Measurements from ENCODE around the gene PLPPR2. TPM values are rescaled to one million over a fixed set of nuclear protein-coding genes. Genes with fewer than 3 reads are reported as not detected.

PLPPR2 gene
- total RNA-seq, 2 experiments from 2014 or later, result 8.2 TPM

DNA sequence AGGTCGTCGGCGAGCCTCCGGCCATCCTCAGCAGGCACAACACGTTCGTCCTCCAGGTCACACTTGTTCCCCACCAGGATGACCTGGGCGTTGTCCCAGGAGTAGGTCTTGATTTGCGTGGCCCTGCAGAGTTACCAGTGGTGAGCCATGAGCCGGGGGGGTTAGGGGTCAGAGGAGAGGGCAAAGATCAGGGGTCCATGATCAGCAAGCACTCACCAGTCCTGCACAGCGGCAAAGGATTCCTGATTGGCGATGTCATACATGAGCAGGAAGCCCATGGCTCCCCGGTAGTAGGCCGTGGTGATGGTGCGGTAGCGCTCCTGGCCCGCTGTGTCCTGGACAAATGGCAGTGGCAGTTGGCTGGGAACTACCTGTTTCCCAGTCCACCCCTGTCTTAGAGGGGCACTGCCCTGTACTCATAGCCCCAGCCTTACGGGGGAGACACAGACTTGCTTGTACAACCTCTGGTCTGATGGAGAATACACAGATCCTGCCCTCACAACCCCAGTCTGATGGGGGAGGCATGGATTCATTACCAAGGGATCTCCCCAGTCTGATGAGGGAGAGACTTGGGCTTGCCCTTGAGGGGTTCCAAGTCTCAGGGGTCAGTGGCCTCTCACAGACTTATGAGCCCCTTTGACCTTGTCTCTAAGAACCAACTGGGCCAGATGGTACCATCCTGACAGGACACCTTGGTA lies 19.6 kb upstream of the PLPPR2 start:
- H3K27ac ChIP-seq (ENCODE audit: low read depth in 1 of 2, low read length in 2 of 2), result no peak overlapping the region
- H3K4me1 ChIP-seq (ENCODE audit: insufficient read depth, low read length), result peaks cover 35% of the 10 kb centered on the region
- intact Hi-C loops (cut with DNase I, micrococcal nuclease), result no loop called here
- Mint-ChIP-seq H3K27ac (no peak overlapping the region), H3K9me3 (no peaks in the 10 kb centered on the region), H3K4me3 (no peak overlapping the region), H3K36me3 (ENCODE audit: low read depth) (peaks cover 44% of the 10 kb centered on the region), H3K4me1 (ENCODE audit: low read depth) (peaks cover 26% of the 10 kb centered on the region), H3K27me3 (no peaks in the 10 kb centered on the region)
- no peak overlapping the region for H3K4me3 ChIP-seq (ENCODE audit: low read length)
- DNase-seq (no peak), ATAC-seq (ENCODE audit: poor library complexity) (no peak)
- no peaks in the 10 kb centered on the region for H3K27me3 ChIP-seq (ENCODE audit: control insufficient read depth in 1 of 2, insufficient read depth in 2 of 2, low read length in 2 of 2)
- TF ChIP-seq, protein P1, sequence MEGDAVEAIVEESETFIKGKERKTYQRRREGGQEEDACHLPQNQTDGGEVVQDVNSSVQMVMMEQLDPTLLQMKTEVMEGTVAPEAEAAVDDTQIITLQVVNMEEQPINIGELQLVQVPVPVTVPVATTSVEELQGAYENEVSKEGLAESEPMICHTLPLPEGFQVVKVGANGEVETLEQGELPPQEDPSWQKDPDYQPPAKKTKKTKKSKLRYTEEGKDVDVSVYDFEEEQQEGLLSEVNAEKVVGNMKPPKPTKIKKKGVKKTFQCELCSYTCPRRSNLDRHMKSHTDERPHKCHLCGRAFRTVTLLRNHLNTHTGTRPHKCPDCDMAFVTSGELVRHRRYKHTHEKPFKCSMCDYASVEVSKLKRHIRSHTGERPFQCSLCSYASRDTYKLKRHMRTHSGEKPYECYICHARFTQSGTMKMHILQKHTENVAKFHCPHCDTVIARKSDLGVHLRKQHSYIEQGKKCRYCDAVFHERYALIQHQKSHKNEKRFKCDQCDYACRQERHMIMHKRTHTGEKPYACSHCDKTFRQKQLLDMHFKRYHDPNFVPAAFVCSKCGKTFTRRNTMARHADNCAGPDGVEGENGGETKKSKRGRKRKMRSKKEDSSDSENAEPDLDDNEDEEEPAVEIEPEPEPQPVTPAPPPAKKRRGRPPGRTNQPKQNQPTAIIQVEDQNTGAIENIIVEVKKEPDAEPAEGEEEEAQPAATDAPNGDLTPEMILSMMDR (IDR thresholded peaks at IDR 0.05), result no peak
- POLR2A ChIA-PET, result no interaction called here
- H3K9me3 ChIP-seq (ENCODE audit: control insufficient read depth in 1 of 2, insufficient read depth in 1 of 2, low read length in 2 of 2), result peaks cover 0 to 9% of the 10 kb centered on the region in 2 experiments
- CTCF ChIA-PET, result interaction anchor here (0.9 to 2.3 kb wide), 2 partner anchors 45 to 99 kb away, joined by 3 to 7 read pairs; partner anchors contain the start of gene ODAD3
- H3K36me3 ChIP-seq (ENCODE audit: insufficient read depth, low read length), result peaks cover 12% of the 10 kb centered on the region

DNA sequence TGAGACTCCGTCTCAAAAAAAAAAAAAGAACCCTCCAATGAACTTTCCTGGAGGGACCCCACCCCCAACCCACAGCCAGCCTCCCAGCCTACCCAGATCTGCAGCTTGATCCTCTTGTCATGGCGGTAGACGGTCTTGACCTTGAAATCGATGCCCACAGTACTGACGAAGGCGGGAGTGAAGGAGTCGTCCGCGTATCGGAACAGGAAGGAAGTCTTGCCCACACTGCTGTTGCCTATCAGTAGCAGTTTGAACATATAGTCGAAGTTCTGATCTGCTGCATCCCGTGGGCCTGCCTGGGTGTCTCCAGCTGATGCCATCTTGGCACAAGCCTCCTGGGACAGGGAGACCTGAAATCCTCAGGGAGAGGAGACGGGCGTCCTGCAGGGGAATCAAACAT lies 18.2 kb upstream of the PLPPR2 start:
- Histone ChIP-seq H3K27ac (ENCODE audit: low read depth in 1 of 2, low read length in 2 of 2) (no peak overlapping the region), H3K27me3 (ENCODE audit: control insufficient read depth in 1 of 2, insufficient read depth in 2 of 2, low read length in 2 of 2) (no peaks in the 10 kb centered on the region), H3K4me3 (ENCODE audit: low read length) (no peak overlapping the region), H3K36me3 (ENCODE audit: insufficient read depth, low read length) (peaks cover 12% of the 10 kb centered on the region), H3K9me3 (ENCODE audit: control insufficient read depth in 1 of 2, insufficient read depth in 1 of 2, low read length in 2 of 2) (peaks cover 0 to 9% of the 10 kb centered on the region in 2 experiments), H3K4me1 (ENCODE audit: insufficient read depth, low read length) (peaks cover 35% of the 10 kb centered on the region)
- H3K4me3 Mint-ChIP-seq, result no peak overlapping the region
- peak overlapping the region; percentile 5 for H3K27ac Mint-ChIP-seq
- H3K36me3 Mint-ChIP-seq (ENCODE audit: low read depth), result peaks cover 39% of the 10 kb centered on the region
- CTCF ChIA-PET, result interaction anchor here (0.8 to 2.3 kb wide), 2 partner anchors 44 to 45 kb away, joined by 4 to 7 read pairs; no protein-coding TSS in a partner anchor
- DNase-seq (peak in 2 of 14 experiments; percentile 16 to 28), ATAC-seq (ENCODE audit: poor library complexity) (no peak)
- no peaks in the 10 kb centered on the region for H3K27me3 Mint-ChIP-seq
- peaks cover 26% of the 10 kb centered on the region for H3K4me1 Mint-ChIP-seq (ENCODE audit: low read depth)
- no peaks in the 10 kb centered on the region for H3K9me3 Mint-ChIP-seq
- TF ChIP-seq, protein P1 (IDR thresholded peaks at IDR 0.05), result no peak
- intact Hi-C loops (cut with DNase I, micrococcal nuclease), result no loop called here
- POLR2A ChIA-PET, result interaction anchor here (1.5 to 2.0 kb wide), 2 partner anchors 38 to 44 kb away, joined by 4 to 5 read pairs; no protein-coding TSS in a partner anchor

DNA sequence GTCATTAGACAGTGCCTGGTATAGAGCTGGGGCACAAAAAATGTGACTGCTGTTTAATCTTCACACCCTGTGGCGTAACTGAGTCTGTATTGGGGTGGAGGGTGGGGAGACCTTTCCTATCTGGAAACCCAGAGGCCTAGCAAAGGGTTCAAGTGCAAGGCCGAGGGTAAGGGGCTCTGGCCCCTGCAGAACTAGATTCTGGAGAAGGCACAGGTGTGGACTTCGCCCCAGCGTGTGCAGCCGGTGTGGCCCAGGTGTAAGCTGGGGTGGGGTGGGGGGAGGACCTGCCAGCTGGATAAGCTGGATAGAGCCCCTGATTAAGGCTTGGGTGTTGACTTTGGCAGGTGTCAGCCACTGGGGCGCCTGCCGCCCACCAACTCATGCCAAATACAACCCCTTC lies 17.1 kb upstream of the PLPPR2 start:
- Histone ChIP-seq H3K4me3 (ENCODE audit: low read length) (no peak overlapping the region), H3K4me1 (ENCODE audit: insufficient read depth, low read length) (peaks cover 35% of the 10 kb centered on the region), H3K36me3 (ENCODE audit: insufficient read depth, low read length) (peaks cover 17% of the 10 kb centered on the region), H3K27ac (ENCODE audit: low read depth in 1 of 2, low read length in 2 of 2) (no peak overlapping the region), H3K27me3 (ENCODE audit: control insufficient read depth in 1 of 2, insufficient read depth in 2 of 2, low read length in 2 of 2) (no peaks in the 10 kb centered on the region), H3K9me3 (ENCODE audit: control insufficient read depth in 1 of 2, insufficient read depth in 1 of 2, low read length in 2 of 2) (peaks cover 0 to 9% of the 10 kb centered on the region in 2 experiments)
- Mint-ChIP-seq H3K9me3 (no peaks in the 10 kb centered on the region), H3K36me3 (ENCODE audit: low read depth) (peaks cover 34% of the 10 kb centered on the region), H3K27me3 (no peaks in the 10 kb centered on the region), H3K27ac (peak overlapping the region; percentile 62), H3K4me3 (peak overlapping the region; percentile 85), H3K4me1 (ENCODE audit: low read depth) (peaks cover 26% of the 10 kb centered on the region)
- ATAC-seq (ENCODE audit: poor library complexity) (no peak), DNase-seq (no peak)
- TF ChIP-seq, protein P1 (IDR thresholded peaks at IDR 0.05), result no peak
- intact Hi-C loops (cut with DNase I, micrococcal nuclease), result no loop called here
- ChIA-PET CTCF (interaction anchor here (0.8 kb wide), 1 partner anchor 44 kb away, joined by 4 read pairs; no protein-coding TSS in a partner anchor), POLR2A (interaction anchor here (1.5 to 2.3 kb wide), 3 partner anchors 14 to 43 kb away, joined by 4 to 8 read pairs (median 5); no protein-coding TSS in a partner anchor)
